COLO829 (cell line): ENCODE data around the gene KRT80.

ENCODE experiments used
- DNase-seq: peaks from one replicate; pipeline ENCODE4 v3.0.0; 2012; ENCODE audit warnings: low spot score

The KRT80 gene

GRCh38 chr12:52198454-52199215 lies 6.8 kb upstream of the KRT80 start:
- DNase-seq: no peak

DNA sequence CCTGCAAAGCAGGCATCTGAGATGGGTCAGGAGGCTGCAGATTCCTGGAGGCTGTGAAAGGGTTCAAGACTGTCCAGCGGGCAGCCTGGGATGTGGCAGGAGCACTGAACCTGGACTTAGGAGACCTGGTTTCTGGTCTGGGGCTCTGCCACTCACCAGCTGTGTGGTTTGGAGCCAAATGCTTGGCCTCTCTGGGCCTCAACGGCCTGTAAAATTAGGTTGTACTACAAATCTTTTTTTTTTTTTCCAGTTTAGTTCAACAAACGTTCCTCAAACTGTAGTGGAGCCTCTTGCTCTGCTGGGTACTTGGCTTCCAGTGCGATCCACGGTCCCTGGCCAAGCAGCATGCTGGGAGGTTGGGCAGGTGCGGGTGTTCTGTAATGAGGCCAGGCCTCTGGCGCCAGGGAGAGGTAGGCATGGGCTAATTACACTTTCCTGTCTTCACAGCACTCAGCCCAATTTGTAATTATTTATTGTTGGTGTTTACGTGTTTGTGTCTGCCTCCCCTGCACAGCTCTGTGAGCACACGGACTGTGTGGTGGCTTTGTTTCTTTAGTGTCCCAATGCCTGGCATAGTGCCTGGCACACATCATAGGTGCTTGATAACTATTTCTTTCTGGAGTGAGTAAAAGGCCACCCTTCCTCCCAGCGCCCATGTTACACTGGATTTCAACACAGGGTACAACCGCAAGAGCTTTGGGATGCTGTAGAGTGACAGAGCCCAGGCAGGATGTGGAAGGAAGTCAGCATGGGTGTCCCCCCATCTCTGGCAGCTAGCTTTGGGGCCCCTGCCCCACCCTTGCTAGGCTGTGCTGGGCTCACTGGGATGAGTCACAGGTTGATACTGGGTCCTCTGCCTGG lies 5.8 kb upstream of the KRT80 start:
- DNase-seq: no peak

DNA sequence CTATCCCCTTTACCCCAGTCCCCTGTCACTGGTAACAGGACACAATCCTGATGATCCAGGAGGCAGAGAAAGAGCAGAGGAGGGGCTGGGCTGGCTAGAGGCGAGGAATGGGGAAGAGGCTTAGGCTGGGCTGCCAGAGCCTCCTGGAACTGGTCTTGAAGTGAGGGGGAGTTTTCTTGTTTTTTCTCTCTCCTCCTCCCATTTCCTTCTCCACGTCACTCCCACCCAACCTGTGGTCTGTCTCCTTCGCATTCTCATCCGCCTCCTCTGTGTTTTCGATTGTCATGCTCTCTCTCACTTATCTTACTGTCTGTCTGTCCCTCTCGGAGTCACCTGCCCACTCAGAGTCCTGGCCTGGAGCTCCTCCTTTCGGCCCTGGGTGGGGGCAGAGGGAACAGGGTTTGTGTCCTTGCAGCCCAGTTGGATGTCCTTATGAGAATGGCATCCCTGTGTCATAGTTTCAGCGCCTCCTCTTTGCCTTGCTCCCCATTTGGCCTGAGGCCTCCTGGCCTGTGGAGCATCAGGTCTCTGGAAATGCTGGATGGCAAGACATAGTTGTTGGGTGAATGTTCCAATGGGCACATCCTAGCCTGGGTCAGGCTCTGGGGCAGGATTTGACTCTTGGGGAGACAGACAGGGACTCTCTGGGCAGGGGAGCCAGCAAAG lies 3.4 kb upstream of the KRT80 start:
- DNase-seq: no peak

DNA sequence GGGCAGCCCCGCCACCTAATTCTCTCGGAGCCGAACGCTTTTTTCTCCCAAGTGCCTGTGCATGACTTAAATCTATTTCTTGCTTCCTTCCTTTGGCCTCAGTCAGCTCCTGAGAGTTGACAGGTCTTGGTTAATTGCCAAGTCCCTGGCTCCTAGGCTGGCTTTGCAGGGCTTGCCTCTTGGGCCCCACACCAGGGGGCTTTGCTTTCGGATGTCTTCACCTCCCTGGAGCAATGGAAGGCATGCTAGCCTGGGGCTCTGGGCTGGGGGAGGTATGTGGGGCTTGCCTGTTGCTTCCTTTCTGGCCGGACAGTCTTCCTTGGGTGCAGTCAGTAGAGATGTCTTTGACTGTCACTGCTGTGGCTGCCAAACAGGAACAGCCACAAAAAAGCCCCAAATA lies 2.2 kb upstream of the KRT80 start:
- no peak for DNase-seq

GRCh38 chr12:52193532-52193931 lies 1.7 kb upstream of the KRT80 start:
- no peak for DNase-seq

- DNase-seq: no peak
Observed at GRCh38 chr12:52190860-52191729, 719 bp downstream of the KRT80 start.

GRCh38 chr12:52189376-52190174 lies 2.2 kb downstream of the KRT80 start:
- DNase-seq: no peak

- DNase-seq: no peak
Observed at GRCh38 chr12:52188658-52189057, 3.2 kb downstream of the KRT80 start.

DNA sequence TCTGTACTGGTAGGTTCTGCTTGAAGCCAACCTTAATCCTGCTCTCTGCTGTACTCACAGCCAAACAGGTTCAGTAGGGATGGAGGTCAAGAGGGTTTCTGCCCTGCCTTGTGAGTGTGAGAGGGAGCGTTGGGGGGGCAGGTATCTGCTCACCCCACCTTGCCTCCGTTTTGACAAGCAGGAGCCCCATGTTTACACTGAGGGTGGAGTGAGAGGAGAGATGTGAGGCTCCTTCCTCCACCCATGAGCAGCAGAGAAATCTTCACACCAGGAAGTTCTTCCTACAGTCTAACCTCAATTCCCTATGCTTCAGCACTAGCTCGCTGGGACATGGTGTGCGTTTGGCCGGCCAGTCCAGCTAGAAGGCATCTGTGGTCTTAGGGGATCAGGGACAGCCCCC lies 4.2 kb downstream of the KRT80 start:
- DNase-seq: no peak

DNA sequence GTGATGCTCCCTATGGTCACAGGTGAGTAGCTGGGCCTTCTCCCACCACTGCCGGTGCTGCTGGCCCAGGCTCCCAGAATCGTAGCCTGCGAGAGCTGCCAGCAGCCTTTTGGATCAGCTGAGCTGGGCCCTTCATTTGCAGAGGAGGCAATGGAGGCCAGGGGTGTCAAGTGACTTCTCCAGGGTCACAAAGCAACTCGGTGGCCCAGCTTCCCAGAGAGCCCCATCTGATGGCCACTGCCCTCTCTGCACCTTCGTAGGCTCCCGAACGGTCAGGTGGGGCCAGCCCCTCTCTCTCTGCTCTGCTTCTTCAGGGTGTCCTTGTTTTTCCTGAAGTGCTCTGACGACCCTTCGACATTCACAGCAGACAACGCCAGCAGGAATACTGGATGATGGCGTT lies 4.6 kb downstream of the KRT80 start:
- no peak for DNase-seq

DNA sequence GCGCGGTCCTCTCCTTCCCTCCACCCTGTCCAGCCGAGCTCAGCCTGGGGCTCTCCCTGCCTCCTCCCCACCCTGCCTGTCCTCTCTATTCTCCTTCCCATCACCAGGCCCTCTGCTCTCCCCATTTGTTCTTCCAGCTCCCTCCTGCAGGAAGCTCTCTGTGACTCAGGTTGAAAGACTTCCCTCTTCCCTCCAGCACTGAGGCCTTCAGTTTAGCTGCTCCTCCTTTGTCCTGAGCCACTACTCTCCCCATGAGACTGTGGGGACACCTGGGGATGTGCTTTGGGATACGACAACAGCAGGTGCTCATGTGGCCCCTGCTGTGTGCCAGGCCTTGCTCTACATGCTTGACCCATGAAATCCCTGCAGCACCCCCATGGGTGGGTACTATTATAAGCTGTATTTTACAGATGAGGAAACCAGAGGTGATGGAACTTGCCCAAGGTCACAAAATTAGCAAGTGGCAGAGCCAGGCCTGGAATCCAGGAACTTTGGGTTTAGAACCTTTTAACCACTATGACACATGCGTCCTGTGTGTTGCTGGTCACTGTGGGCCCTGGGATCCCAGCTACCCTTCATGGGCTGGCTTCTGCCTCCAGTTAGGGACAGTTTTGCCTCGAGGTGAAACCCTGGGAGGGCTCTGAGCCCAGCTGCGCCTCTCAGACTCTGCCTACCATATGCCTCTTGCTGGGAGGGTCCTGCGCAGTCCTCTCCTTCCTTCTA lies 5.5 kb downstream of the KRT80 start:
- DNase-seq: peak; percentile 82

DNA sequence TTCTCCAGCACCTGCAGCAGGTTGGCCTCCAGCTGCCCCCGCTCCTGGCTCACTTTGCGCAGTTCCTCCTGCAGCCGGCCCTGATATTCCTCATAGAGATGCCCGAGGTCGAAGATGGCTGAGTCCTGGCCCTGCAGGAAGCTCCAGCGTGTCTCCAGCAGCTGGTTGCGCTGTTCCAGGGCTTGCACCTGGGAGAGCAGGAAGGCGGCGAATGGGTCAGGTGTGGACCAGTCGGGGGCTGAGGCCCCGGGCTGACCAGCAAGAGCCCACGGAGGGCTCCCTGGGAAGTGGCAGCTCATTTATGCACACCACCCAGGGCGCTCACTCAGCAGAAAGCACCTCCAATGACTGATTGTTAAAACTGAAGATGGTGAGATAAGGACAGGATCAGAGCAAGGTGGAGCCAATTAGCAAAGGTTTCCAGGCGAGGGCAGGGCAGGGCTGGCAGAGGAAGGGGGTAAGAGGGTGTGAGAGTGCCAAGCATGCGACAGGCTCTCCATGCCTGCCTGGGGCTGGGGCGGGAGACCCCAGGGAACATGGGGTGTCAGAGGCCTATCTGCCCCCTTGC lies 6.3 kb downstream of the KRT80 start:
- no peak for DNase-seq

GRCh38 chr12:52184813-52185212 lies 7.0 kb downstream of the KRT80 start:
- DNase-seq: peak; percentile 40

- DNase-seq: no peak
Observed at GRCh38 chr12:52183971-52184370, 7.8 kb downstream of the KRT80 start.

DNA sequence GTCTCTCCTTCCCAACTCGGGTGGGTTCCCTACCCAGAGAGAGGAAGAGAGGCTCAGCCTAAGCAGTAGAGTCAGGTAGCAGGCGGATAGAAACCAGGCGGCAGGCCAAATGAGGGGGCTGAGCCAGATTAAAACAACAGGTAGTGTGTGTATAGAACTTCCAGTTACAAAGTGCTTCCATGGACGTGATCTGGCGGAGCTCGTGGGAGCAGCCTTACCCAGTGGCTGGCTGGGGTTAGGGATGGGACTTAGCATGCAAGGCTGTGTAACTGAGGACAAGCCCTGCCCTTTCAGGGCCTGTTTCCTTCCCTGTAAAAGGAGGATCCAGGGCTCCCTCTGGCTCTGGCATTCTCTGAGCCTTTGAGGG lies 8.3 kb downstream of the KRT80 start:
- no peak for DNase-seq

GRCh38 chr12:52182898-52183543 lies 8.8 kb downstream of the KRT80 start:
- no peak for DNase-seq

GRCh38 chr12:52182384-52182783 lies 9.4 kb downstream of the KRT80 start:
- no peak for DNase-seq

DNA sequence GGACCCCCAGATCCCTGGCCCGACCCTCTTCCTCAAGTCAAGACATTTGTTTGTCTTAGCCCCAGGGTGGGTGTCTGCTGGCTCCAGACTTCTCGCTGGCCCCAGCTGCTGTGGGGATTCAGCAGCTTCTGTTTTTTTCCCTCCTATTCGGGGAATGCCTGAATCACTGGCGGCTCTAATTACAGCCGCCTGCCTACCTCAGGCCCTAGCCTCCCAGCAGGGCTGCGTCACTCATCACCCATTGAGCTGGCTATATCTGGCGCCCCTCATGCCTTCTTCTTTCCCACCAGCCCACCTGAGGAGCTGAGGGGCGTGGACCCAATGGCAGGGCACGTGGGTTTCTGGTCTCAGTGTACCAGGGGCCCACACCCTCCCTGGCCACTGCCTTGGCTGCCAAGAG lies 10.1 kb downstream of the KRT80 start:
- DNase-seq: no peak

GRCh38 chr12:52180971-52181628 lies 10.7 kb downstream of the KRT80 start:
- no peak for DNase-seq
